Fibroblast of skin of right quadriceps (primary cell): Measurements from ENCODE around the gene MAPRE2.

ENCODE experiments used
- DNase-seq: peaks from one replicate; pipeline ENCODE4 v3.0.0-alpha.2; 2013

Gene MAPRE2

GRCh38 chr18:35063875-35064690 lies 22.9 kb downstream of the MAPRE2 start:
- DNase-seq: no peak

- DNase-seq: no peak
Measured at GRCh38 chr18:35067454-35067853, 26.2 kb downstream of the MAPRE2 start.

GRCh38 chr18:35071819-35072247 lies 30.6 kb downstream of the MAPRE2 start:
- DNase-seq: no peak

- DNase-seq: no peak
Measured at GRCh38 chr18:35072616-35073015, 31.4 kb downstream of the MAPRE2 start.

GRCh38 chr18:35073186-35074105 lies 32.2 kb downstream of the MAPRE2 start:
- DNase-seq: no peak

GRCh38 chr18:35074581-35074980 lies 33.4 kb downstream of the MAPRE2 start:
- DNase-seq: no peak

GRCh38 chr18:35075132-35075531 lies 33.9 kb downstream of the MAPRE2 start:
- no peak for DNase-seq

GRCh38 chr18:35076135-35076924 lies 35.1 kb downstream of the MAPRE2 start:
- peak; percentile 85 for DNase-seq

- no peak for DNase-seq
Measured at GRCh38 chr18:35077937-35078336, 36.7 kb downstream of the MAPRE2 start.

GRCh38 chr18:35080058-35080457 lies 38.8 kb downstream of the MAPRE2 start:
- DNase-seq: no peak

- no peak for DNase-seq
Measured at GRCh38 chr18:35083174-35083712, 42.0 kb downstream of the MAPRE2 start.

GRCh38 chr18:35084494-35085449 lies 43.6 kb downstream of the MAPRE2 start:
- no peak for DNase-seq

- DNase-seq: no peak
Measured at GRCh38 chr18:35085450-35086380, 44.5 kb downstream of the MAPRE2 start.

GRCh38 chr18:35086704-35087103 lies 45.5 kb downstream of the MAPRE2 start:
- DNase-seq: no peak

GRCh38 chr18:35087726-35088125 lies 46.5 kb downstream of the MAPRE2 start:
- DNase-seq: no peak

GRCh38 chr18:35088921-35089320 lies 47.7 kb downstream of the MAPRE2 start:
- peak; percentile 32 for DNase-seq

GRCh38 chr18:35089382-35089781 lies 48.2 kb downstream of the MAPRE2 start:
- peak; percentile 38 for DNase-seq

- peak; percentile 61 for DNase-seq
Measured at GRCh38 chr18:35089891-35090550, 48.8 kb downstream of the MAPRE2 start.

GRCh38 chr18:35091841-35092240 lies 50.6 kb downstream of the MAPRE2 start:
- DNase-seq: no peak
